ENCODE data around the gene KCNJ10.

KCNJ10 gene

GRCh38 chr1:160082926-160083325 is 13.0 kb upstream of the KCNJ10 start:
- DNase-seq, result no peak

- no peak for DNase-seq
These were observed 12.5 kb upstream of the KCNJ10 start for GRCh38 chr1:160082487-160082886.

GRCh38 chr1:160081261-160081936 is 11.4 kb upstream of the KCNJ10 start, which contains the start of gene KCNJ9:
KCNJ9 (plus strand) TSS chr1:160081538; CDS start chr1:160084031, 2,493 bp downstream.
- DNase-seq, result no peak

GRCh38 chr1:160080381-160081100 is 10.6 kb upstream of the KCNJ10 start:
- no peak for DNase-seq

GRCh38 chr1:160079448-160079847 is 9.5 kb upstream of the KCNJ10 start:
- no peak for DNase-seq

GRCh38 chr1:160078512-160079195 is 8.7 kb upstream of the KCNJ10 start:
- DNase-seq, result peak; percentile 5

- no peak for DNase-seq
These were observed 7.5 kb upstream of the KCNJ10 start for GRCh38 chr1:160077486-160077885.

GRCh38 chr1:160076295-160076694 is 6.3 kb upstream of the KCNJ10 start:
- DNase-seq, result peak; percentile 23

GRCh38 chr1:160075836-160076235 is 5.9 kb upstream of the KCNJ10 start:
- DNase-seq, result no peak

- DNase-seq, result no peak
These were observed 4.9 kb upstream of the KCNJ10 start for GRCh38 chr1:160074865-160075264.

GRCh38 chr1:160071289-160071688 is 1.3 kb upstream of the KCNJ10 start:
- DNase-seq, result no peak

- peak; percentile 23 for DNase-seq
These were observed 543 bp upstream of the KCNJ10 start for GRCh38 chr1:160070243-160071163.

GRCh38 chr1:160068225-160068624 is 1.7 kb downstream of the KCNJ10 start:
- DNase-seq, result no peak

GRCh38 chr1:160066829-160067745 is 2.9 kb downstream of the KCNJ10 start:
- no peak for DNase-seq

- no peak for DNase-seq
These were observed 5.2 kb downstream of the KCNJ10 start for GRCh38 chr1:160064746-160065145.

- DNase-seq, result no peak
These were observed 5.8 kb downstream of the KCNJ10 start for GRCh38 chr1:160064164-160064563.

- no peak for DNase-seq
These were observed 6.8 kb downstream of the KCNJ10 start for GRCh38 chr1:160063176-160063575.

GRCh38 chr1:160062230-160062532 is 7.8 kb downstream of the KCNJ10 start:
- DNase-seq, result no peak

GRCh38 chr1:160061369-160062229 is 8.4 kb downstream of the KCNJ10 start:
- no peak for DNase-seq

GRCh38 chr1:160058087-160058486 is 11.9 kb downstream of the KCNJ10 start:
- DNase-seq, result no peak

- DNase-seq, result no peak
These were observed 13.3 kb downstream of the KCNJ10 start for GRCh38 chr1:160056648-160057169.
